ENCODE data around the gene TSC22D2. TPM values are rescaled to one million over a fixed set of nuclear protein-coding genes. Genes with fewer than 3 reads are reported as not detected.

Gene TSC22D2
- total and polyA plus RNA-seq, 2 of the 8 experiments (the other 6 are each of a cell fraction or from before 2014, with no cell fraction given) = 3.4 to 27.6 TPM

DNA sequence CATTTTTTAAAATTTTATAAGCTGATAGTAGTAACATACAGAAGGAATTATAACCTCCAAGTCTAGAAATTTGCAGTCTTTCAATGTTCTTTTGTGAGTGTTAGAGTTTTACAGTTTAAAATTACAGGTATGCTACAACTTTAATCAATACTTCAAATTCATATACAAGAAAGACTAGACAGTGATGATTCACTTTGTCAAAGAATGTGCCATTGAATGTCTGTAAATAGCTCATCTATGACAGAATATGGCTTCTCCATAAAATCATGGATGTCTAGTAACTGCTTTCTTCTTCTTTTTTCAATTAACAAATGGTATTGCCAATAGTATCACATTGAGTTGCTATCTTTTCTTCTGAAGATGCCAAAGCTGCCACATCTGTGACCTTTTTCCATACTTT is 4.1 kb upstream of the TSC22D2 start:
- no peak overlapping the region for H2BK5ac ChIP-seq (ENCODE audit: low read depth, low read length)
- H2BK12ac ChIP-seq (ENCODE audit: low read depth, low read length) = no peak overlapping the region
- peaks cover under 1 to 2% of the 10 kb centered on the region in 2 experiments for H4K20me1 ChIP-seq (replicated peaks in 1 of 2; ENCODE audit: control insufficient read depth in 1 of 2, insufficient read depth in 2 of 2, low read length in 2 of 2)
- ChIA-PET CTCF (ENCODE audit: partially characterized antibody) (interaction anchor here (0.5 to 2.0 kb wide), 5 partner anchors 9 to 360 kb away, joined by 3 to 7 read pairs (median 4); no protein-coding TSS in a partner anchor), POLR2A (ENCODE audit: partially characterized antibody) (interaction anchor here (1.0 to 1.2 kb wide), 2 partner anchors 8 to 21 kb away, joined by 3 to 4 read pairs; no protein-coding TSS in a partner anchor)
- H2BK15ac ChIP-seq (ENCODE audit: low read length) = no peak overlapping the region
- no peak overlapping the region for H3K27ac ChIP-seq (ENCODE audit: low read depth, low read length)
- no peaks in the 10 kb centered on the region for H3K79me2 ChIP-seq (ENCODE audit: control insufficient read depth in 1 of 2, insufficient read depth in 2 of 2, low read length in 2 of 2)
- no peak overlapping the region for H2BK20ac ChIP-seq (ENCODE audit: low read length)
- no peaks in the 10 kb centered on the region for H3K36me3 ChIP-seq (ENCODE audit: control insufficient read depth in 2 of 4, insufficient read depth in 4 of 4, low read length in 3 of 4)
- H3K4me1 ChIP-seq (replicated peaks in 1 of 4; ENCODE audit: control insufficient read depth in 3 of 4, insufficient read depth in 4 of 4, low read length in 3 of 4) = peaks cover 0 to 3% (median 3%) of the 10 kb centered on the region in 4 experiments; a peak in 2 of 7 replicates
- no peak for DNase-seq (ENCODE audit: low read depth in 1 of 2, low spot score in 2 of 2)
- H3K27me3 ChIP-seq (replicated peaks in 1 of 4; ENCODE audit: control insufficient read depth in 3 of 4, extremely low read depth in 1 of 4, insufficient read depth in 3 of 4, low read length in 3 of 4) = no peaks in the 10 kb centered on the region
- TF ChIP-seq KDM4A (IDR thresholded peaks at IDR 0.05; ENCODE audit: low read depth, low read length, severe bottlenecking) (no peak), RXRA (IDR thresholded peaks at IDR 0.05; ENCODE audit: insufficient read depth, low read depth, low read length) (no peak), CBX8 (IDR thresholded peaks at IDR 0.05; ENCODE audit: borderline replicate concordance, low read depth, low read length) (no peak), KDM5A (IDR thresholded peaks at IDR 0.05; ENCODE audit: low read length) (no peak), SRF (IDR thresholded peaks at IDR 0.05; ENCODE audit: low read depth, low read length) (no peak), SIN3A (conservative IDR thresholded peaks at IDR 0.05 in 1 of 2, IDR thresholded peaks at IDR 0.05 in 1 of 2; ENCODE audit: low read depth in 1 of 2, low read length in 2 of 2) (no peak), JUND (IDR thresholded peaks at IDR 0.05; ENCODE audit: low read length) (no peak), SIRT6 (IDR thresholded peaks at IDR 0.05; ENCODE audit: low read length) (no peak), GABPA (IDR thresholded peaks at IDR 0.05; ENCODE audit: borderline replicate concordance, insufficient read depth, low read length) (no peak)
- TF ChIP-seq, protein P1, sequence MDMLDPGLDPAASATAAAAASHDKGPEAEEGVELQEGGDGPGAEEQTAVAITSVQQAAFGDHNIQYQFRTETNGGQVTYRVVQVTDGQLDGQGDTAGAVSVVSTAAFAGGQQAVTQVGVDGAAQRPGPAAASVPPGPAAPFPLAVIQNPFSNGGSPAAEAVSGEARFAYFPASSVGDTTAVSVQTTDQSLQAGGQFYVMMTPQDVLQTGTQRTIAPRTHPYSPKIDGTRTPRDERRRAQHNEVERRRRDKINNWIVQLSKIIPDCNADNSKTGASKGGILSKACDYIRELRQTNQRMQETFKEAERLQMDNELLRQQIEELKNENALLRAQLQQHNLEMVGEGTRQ (IDR thresholded peaks at IDR 0.05; ENCODE audit: low read length) = no peak
- no peaks in the 10 kb centered on the region for H3K79me1 ChIP-seq (ENCODE audit: low read depth, low read length)
- no peak overlapping the region for H3K9ac ChIP-seq (replicated peaks in 1 of 4; ENCODE audit: extremely low read depth in 1 of 4, low read depth in 3 of 4, low read length in 3 of 4)
- no peak overlapping the region for H3K18ac ChIP-seq (ENCODE audit: extremely low read depth, low read length)
- no peak overlapping the region for H4K8ac ChIP-seq (ENCODE audit: extremely low read depth, insufficient read depth, low read length)
- no peak overlapping the region for H2AFZ ChIP-seq (ENCODE audit: low read length)
- no peak overlapping the region for H4K91ac ChIP-seq (replicated peaks; ENCODE audit: insufficient read length, low read length)
- H2BK120ac ChIP-seq (replicated peaks; ENCODE audit: low read depth, low read length) = no peak overlapping the region
- no peak overlapping the region for H3K4me2 ChIP-seq (ENCODE audit: insufficient read depth in 1 of 2, low read depth in 2 of 2, low read length in 2 of 2)
- no peak overlapping the region for H3K56ac ChIP-seq (replicated peaks; ENCODE audit: insufficient read length, low read depth, low read length)
- H3K14ac ChIP-seq (ENCODE audit: insufficient read length) = no peak overlapping the region
- H3K9me3 ChIP-seq (ENCODE audit: insufficient read depth in 2 of 2, low read depth in 1 of 2, low read length in 1 of 2) = no peaks in the 10 kb centered on the region
- H3K23ac ChIP-seq (ENCODE audit: insufficient read length) = no peak overlapping the region
- H3K4ac ChIP-seq (replicated peaks; ENCODE audit: insufficient read length, low read depth, low read length) = no peak overlapping the region
- H4K5ac ChIP-seq (ENCODE audit: insufficient read length, low read depth, low read length) = no peak overlapping the region
- peaks cover 2% of the 10 kb centered on the region; the same call in 1 of the 2 replicates for H3K23me2 ChIP-seq (ENCODE audit: low read depth, low read length)
- no peak for FAIRE-seq
- no peak overlapping the region for H2AK5ac ChIP-seq (ENCODE audit: low read depth, low read length)
- no peak overlapping the region for H3K4me3 ChIP-seq (ENCODE audit: extremely low read depth in 1 of 4, insufficient read depth in 2 of 4, low read depth in 3 of 4, low read length in 4 of 4)

All from H1 (cell line).